Osteoblast (primary cell): ENCODE results near the gene ADORA2A. TPM values are rescaled to one million over a fixed set of nuclear protein-coding genes. Genes with fewer than 3 reads are reported as not detected.
A peak's percentile ranks its signal among the peaks of the same experiment; 100 is the strongest.

ENCODE experiments used
- DNase-seq: peaks from one replicate; pipeline ENCODE4 v3.0.0; 2011; ENCODE audit warnings: low spot score, mixed read lengths; ENCODE audit not compliant: insufficient read length; ENCODE audit errors: missing footprints
- H2AFZ ChIP-seq: 2 replicates; pipeline ENCODE4 v1.6.0; 2011; ENCODE audit warnings: mild to moderate bottlenecking, low read length
- H3K27ac ChIP-seq: 2 replicates; pipeline ENCODE4 v1.5.1; 2011; ENCODE audit warnings: mild to moderate bottlenecking, low read depth, low read length, moderate library complexity
- H3K27me3 ChIP-seq: 2 replicates; pipeline ENCODE4 v1.6.0; 2012; ENCODE audit warnings: mild to moderate bottlenecking, control low read depth, inconsistent platforms, low read length, moderate library complexity; ENCODE audit not compliant: insufficient read depth
- H3K36me3 ChIP-seq: 2 replicates; pipeline ENCODE4 v1.5.1; 2011; ENCODE audit warnings: mild to moderate bottlenecking, low read length, control low read depth, moderate library complexity; ENCODE audit not compliant: insufficient read depth
- H3K4me1 ChIP-seq: 2 replicates; pipeline ENCODE4 v1.5.1; 2011; ENCODE audit warnings: mild to moderate bottlenecking, low read length, control low read depth, moderate library complexity; ENCODE audit not compliant: insufficient read depth
- H3K4me2 ChIP-seq: 2 replicates; pipeline ENCODE4 v1.6.0; 2011; ENCODE audit warnings: mild to moderate bottlenecking, low read length; ENCODE audit not compliant: insufficient read depth
- H3K4me3 ChIP-seq: fragments of 200-600 bp; sonication (generic); 3 replicates; pipeline ENCODE4 v1.5.1; 2012; ENCODE audit warnings: mild to moderate bottlenecking, low read length, inconsistent platforms; ENCODE audit not compliant: insufficient read depth
- H3K79me2 ChIP-seq: 2 replicates; pipeline ENCODE4 v1.6.0; 2012; ENCODE audit warnings: mild to moderate bottlenecking, low read length, control low read depth, inconsistent platforms; ENCODE audit not compliant: insufficient read depth
- H3K9me3 ChIP-seq: 2 replicates; pipeline ENCODE4 v1.5.1; 2011; ENCODE audit warnings: low read depth, low read length, control low read depth
- H4K20me1 ChIP-seq: 2 replicates; pipeline ENCODE4 v1.6.0; 2012; ENCODE audit warnings: mild to moderate bottlenecking, low read length, control low read depth; ENCODE audit not compliant: insufficient read depth
- CTCF ChIP-seq: IDR thresholded peaks from 2 replicates; pipeline ENCODE4 v1.5.1; 2011; ENCODE audit warnings: mild to moderate bottlenecking, low read depth, low read length, moderate library complexity; ENCODE audit errors: extremely low read depth
- total RNA-seq: library from RNA; depleted of rRNA; stranded (reverse); fragments of >200 nt; gene quantifications from 2 replicates; pipeline ENCODE4 v1.2.3, GENCODE V29; 2012

The ADORA2A gene
- 0.72 and 1.2 TPM in 2 replicates for total RNA-seq

DNA sequence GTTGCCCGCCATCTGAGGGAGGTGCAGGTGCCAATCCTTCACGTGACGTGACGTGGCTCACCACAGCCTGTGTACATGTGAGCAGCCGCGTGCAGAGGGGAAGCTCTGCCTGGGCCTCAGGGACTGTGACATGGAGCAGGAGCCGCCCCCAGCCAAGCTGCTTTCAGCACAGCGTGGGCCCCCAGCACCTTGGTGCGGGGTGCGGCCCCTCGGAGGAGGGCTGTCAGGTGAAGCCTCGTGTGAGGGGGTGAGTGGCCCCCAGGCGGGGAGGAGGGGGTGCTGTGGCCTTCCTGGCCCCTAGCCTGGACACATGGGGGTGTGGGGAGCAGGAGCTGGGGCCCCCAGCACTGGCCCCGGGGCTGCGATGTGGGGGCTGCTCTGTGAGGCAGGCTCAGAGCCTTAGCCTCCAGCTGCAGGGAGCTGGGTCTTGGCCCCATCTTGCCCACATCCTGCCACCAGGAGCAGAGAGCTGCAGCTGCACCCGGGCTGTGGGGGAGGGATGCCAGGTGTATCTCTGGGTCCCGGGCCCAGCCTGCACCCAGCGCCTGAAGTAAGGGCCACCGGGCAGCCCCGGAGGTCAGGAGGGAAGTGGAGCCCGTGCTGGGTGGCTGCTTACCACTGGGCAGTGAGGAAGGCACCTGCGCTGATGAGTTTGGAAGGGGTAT lies at the start of gene ADORA2A:
ADORA2A (plus strand) TSS at position 100 of the 665 bp plus-strand sequence. CDS start 5,806 bp downstream, outside the sequence.
- peak; percentile 80 for DNase-seq
- no peaks in the 10 kb centered on the region for H3K9me3 ChIP-seq

GRCh38 chr22:24379536-24379935 lies 47.9 kb upstream of the ADORA2A start:
- Histone ChIP-seq H3K4me2 (peak overlapping the region; percentile 16), H3K27ac (no peak overlapping the region)
- no peak for DNase-seq

More for the DNA sequence above, at the start of gene ADORA2A:
- Histone ChIP-seq H3K36me3 (no peaks in the 10 kb centered on the region), H3K4me1 (peaks cover 5% of the 10 kb centered on the region), H2AFZ (no peak within 1 kb of the TSS), H3K27me3 (peaks cover 28% of the 10 kb centered on the region), H3K4me3 (no peak within 1 kb of the TSS), H4K20me1 (peaks cover 3% of the 10 kb centered on the region), H3K4me2 (no peak within 1 kb of the TSS), H3K27ac (no peak within 1 kb of the TSS), H3K79me2 (no peaks in the 10 kb centered on the region)
- no peak for TF ChIP-seq CTCF

GRCh38 chr22:24380220-24380904 lies 47.0 kb upstream of the ADORA2A start:
- Histone ChIP-seq H3K79me2 (no peaks in the 10 kb centered on the region), H3K4me1 (peaks cover 12% of the 10 kb centered on the region), H3K4me3 (no peak overlapping the region), H4K20me1 (peaks cover 4% of the 10 kb centered on the region), H2AFZ (no peak overlapping the region), H3K4me2 (no peak overlapping the region), H3K27ac (no peak overlapping the region), H3K27me3 (no peaks in the 10 kb centered on the region), H3K36me3 (peaks cover 28% of the 10 kb centered on the region), H3K9me3 (no peaks in the 10 kb centered on the region)
- no peak for TF ChIP-seq CTCF
- DNase-seq = no peak

More at GRCh38 chr22:24379536-24379935, 47.9 kb upstream of the ADORA2A start:
- H3K9me3 ChIP-seq = no peaks in the 10 kb centered on the region
- no peak overlapping the region for H2AFZ ChIP-seq
- H3K27me3 ChIP-seq = no peaks in the 10 kb centered on the region
- H3K4me3 ChIP-seq = no peak overlapping the region
- peaks cover 4% of the 10 kb centered on the region for H4K20me1 ChIP-seq
- TF ChIP-seq CTCF = no peak
- no peaks in the 10 kb centered on the region for H3K79me2 ChIP-seq
- peaks cover 29% of the 10 kb centered on the region for H3K36me3 ChIP-seq
- peaks cover 12% of the 10 kb centered on the region for H3K4me1 ChIP-seq

DNA sequence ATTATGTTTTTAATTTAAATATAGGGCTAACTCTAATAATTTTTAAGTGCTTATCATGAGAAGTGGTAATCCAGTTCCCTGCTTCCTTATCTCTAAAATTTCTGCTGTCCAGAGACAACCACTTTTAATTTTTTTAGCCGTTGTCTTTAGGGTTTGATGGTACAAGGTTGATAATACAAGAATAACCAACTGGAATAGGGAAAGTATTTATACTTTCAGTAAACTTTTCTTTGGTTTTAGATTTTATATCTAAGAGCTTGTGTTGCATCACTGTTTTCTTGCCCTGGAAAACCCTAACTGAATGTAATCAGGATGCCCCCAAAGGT lies 46.5 kb upstream of the ADORA2A start:
- Histone ChIP-seq H3K4me2 (no peak overlapping the region), H3K27me3 (no peaks in the 10 kb centered on the region), H3K9me3 (no peaks in the 10 kb centered on the region), H3K4me1 (peaks cover 12% of the 10 kb centered on the region), H3K27ac (no peak overlapping the region), H3K4me3 (no peak overlapping the region), H3K36me3 (peaks cover 24% of the 10 kb centered on the region), H3K79me2 (no peaks in the 10 kb centered on the region), H4K20me1 (peaks cover 4% of the 10 kb centered on the region), H2AFZ (no peak overlapping the region)
- no peak for TF ChIP-seq CTCF
- no peak for DNase-seq
